Fibroblast of pulmonary artery (primary cell): ENCODE data around the gene TMEM208.

Experiments used
- DNase-seq: peaks from one replicate; pipeline ENCODE4 v3.0.0-alpha.2; 2010; ENCODE audit warnings: low read depth
- H3K4me3 ChIP-seq: replicated peaks from 2 replicates; pipeline ENCODE4 v1.5.1; 2011; ENCODE audit warnings: low read depth, mild to moderate bottlenecking, control low read depth, low read length, moderate library complexity
- CTCF ChIP-seq: IDR thresholded peaks from 2 replicates; pipeline ENCODE4 v1.5.1; 2011; ENCODE audit warnings: mild to moderate bottlenecking, control low read depth, low read length, inconsistent platforms; ENCODE audit errors: missing control alignments

The TMEM208 gene

DNA sequence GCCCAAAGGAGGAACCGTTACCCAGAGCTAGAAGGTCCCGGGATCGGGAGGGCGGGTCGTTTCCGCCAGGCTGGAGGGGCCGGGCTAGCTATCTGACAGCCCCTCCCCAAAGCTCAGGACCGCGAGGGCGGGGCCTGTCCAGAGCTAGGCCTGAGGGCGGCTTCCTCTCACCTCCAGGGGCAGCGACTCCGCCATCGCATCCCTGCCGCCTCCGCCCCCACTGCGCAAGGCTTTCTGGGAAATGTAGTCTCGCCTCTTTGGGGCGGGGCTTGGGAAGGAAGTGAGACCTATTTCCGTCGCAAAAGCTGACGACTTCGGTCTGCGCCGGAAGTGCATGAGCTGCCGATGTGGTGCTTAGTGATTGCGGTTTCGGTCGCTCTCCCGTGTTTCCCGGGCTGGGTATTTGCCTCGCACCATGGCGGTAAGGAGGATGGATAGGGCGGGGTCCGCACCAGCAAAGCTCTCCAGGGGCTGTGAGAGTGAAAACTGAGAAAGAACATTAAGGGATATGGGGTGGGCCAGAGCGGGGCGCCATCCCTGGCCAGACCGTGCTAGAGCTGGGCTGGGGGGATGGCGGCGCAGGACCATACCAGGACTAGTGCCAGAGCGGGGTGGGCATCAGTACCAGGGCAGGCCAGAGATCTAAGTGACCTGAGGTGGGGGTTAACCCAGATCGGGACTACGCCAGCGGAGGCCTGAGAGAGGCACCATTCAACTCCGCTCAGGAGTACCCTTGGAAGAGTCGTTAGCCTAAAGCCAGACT lies at the start of gene TMEM208:
TSS of gene TMEM208 (plus strand) at position 327 of the 763 bp plus-strand sequence. CDS start at position 416, 89 bp downstream.
- TF ChIP-seq CTCF: no peak
- peak; percentile 99 for DNase-seq
- H3K4me3 ChIP-seq: peak within 1 kb of the TSS; percentile 99

DNA sequence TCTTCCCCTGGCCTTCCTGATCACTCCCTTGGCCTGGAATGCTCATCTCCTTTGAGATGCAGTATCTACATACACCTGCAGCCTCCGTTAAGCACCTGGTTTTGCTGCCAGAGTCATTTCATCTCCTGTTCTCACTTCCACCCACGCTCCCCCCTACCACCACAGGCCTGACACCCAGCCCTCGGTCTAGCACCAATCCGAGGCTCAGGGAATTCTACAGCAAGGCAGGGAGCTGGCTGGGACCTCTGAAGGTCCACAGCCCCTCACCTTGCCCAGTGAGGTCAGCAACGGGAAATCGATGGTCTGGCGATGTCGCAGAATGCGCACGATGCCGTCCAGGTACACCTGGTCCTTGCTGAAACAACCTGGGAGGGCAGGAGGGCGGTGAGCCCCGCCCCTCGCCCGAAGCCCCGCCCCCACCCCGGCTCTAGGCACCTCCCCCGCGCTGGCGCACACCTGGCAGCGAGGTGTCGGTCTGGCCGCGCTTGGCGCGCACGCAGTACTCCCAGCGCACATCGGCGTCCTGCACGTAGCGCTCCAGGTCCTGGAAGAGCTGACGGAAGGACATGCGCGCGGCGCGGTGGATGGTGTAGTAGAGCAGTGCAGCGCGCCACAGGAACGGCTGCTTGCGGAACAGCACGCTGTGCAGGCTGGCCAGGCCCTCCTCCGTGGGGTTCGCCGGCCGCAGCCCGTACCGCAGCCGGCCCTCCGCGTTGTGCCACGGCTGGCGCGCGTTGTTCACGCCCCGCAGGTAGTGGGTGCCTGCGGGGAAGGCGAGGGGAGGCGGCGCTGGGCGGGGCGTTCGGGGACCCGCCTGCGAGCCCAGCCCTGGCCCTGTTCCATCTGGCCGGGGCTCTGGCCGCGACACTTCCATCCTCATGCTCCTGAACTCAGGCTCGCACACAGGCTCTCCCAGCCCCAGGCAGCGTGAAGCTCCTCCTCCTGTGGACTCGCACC lies 48.9 kb upstream of the TMEM208 start:
- H3K4me3 ChIP-seq: peak overlapping the region; percentile 17
- DNase-seq: peak; percentile 59
- TF ChIP-seq CTCF: no peak

DNA sequence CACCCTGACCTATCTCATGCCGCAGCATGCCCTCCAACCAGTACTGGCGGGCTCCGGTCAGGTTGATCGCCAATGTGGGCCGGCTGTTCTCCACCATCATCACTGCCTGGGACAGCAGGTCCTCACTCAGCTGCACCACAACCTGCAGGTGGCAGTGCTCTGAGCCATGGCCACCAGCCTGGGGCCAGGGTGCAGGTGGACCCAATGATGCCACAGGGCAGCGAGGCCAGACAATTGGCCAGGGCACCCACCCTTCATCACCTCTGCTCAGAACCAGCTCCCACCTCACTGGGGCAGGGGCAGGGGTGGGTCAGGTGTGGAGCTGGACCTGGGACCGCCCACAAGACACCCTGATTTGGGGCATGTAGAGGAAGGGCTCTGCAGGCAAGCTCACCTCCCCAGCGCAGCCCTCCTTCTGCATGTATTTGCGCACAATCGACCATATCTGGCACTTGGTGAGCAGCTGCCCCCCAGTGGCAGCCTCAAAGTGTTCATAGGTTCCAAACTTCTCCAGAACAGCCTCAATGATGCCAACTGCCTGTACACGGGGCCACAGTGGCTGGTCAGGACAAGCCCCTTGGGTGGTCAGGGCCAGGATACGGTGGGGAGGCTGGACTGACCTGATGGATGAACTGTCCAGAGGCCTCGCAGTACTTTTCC lies 47.4 kb upstream of the TMEM208 start:
- no peak for TF ChIP-seq CTCF
- H3K4me3 ChIP-seq: no peak overlapping the region
- DNase-seq: no peak

DNA sequence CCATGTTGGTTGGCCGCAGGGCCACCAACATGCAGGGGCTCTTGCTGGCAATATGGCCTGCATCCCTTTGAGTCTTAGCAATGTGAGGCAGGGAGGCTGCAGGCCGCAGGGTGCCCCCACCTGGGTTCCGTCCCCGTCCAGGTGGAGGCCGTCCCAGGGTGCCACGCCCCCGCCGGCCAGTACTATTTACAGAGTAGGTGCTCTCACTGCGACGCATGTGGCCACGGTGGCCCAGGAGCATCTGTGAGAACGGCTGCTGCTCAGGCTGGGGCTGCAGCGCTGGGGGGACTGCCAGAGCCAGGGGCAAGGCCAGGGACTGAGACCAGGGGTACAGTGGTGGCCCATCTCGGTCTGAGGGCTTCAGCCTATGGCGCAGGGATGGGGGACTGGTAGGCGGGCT lies 46.8 kb upstream of the TMEM208 start:
- no peak overlapping the region for H3K4me3 ChIP-seq
- TF ChIP-seq CTCF: no peak
- DNase-seq: no peak

DNA sequence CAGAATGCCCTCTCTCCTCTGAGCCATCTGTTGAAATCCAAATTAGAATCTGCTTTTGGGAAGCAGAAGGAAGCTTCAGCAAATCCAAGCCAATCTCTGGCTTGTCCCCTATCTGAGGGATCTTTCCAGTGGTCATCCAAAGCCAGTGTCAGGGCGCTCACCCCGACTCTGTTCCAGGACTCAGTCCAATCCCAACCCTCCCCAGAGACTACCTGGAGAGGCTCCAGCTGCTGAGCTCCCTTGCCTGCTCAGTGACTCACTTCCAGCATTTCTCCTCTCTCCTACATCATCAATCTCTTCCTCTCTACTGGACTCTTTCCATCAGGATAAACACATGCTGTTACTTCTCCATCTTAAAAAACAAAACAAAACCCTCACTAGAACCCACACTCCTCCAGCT lies 45.6 kb upstream of the TMEM208 start:
- DNase-seq: peak; percentile 91
- peak overlapping the region; percentile 24 for H3K4me3 ChIP-seq

DNA sequence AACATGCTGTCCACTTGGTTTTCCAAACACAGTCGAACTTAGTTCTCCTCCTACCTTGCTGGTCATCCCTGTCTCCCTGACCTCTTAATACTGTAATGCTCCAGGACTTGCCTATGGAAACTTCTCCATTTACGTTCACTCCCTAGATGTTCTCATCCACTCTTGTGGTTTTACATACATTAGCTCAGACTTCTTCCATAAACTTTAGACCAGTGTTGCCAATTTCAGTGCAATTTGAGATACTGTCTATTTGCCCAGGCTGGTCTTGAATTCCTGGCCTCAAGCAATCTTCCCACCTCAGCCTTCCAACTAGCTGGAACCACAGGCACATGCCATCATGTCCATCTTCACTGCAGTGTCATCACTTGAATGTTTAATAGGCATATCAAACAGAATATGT lies 44.6 kb upstream of the TMEM208 start:
- H3K4me3 ChIP-seq: no peak overlapping the region
- no peak for TF ChIP-seq CTCF
- no peak for DNase-seq

More for the DNA sequence above, 45.6 kb upstream of the TMEM208 start:
- TF ChIP-seq CTCF: no peak
